ENCODE measurements around the gene STK16.

- TF ChIP-seq CTCF (IDR thresholded peaks at IDR 0.05) (no peak), POLR2A (IDR thresholded peaks at IDR 0.05) (no peak)
These were observed 38.0 kb upstream of the STK16 start for GRCh38 chr2:219207134-219207883.
